B cell (primary cell): ENCODE data around the gene S100PBP. TPM values are rescaled to one million over a fixed set of nuclear protein-coding genes. Genes with fewer than 3 reads are reported as not detected.

Experiments
- ATAC-seq: fragments of 200-7000 bp; cut with Tn5 transposase; one replicate; pipeline ENCODE4 v1.10.0; 2021; ENCODE audit warnings: low read depth, mild to moderate bottlenecking, moderate number of reproducible peaks, moderate library complexity
- CTCF ChIA-PET: fragments of 350-600 bp; sonication (Branson Sonifier 250); formaldehyde crosslinking; loops from one replicate; lab custom pipeline; 2021; ENCODE audit warnings: antibody characterized with exemption, inconsistent platforms; lab: Charles Lee
- POLR2A ChIA-PET: fragments of 350-600 bp; sonication (Branson Sonifier 250); formaldehyde crosslinking; loops from one replicate; lab custom pipeline; 2021; ENCODE audit warnings: antibody characterized with exemption; lab: Charles Lee
- DNase-seq: peaks from one replicate; pipeline ENCODE4 v3.0.0; 2013
- H2AFZ ChIP-seq: 2 replicates; pipeline ENCODE4 v1.6.1; 2012; ENCODE audit warnings: mild to moderate bottlenecking, low read depth, low read length; ENCODE audit not compliant: insufficient read depth, poor library complexity, severe bottlenecking
- H3K27ac ChIP-seq, 2 donors: 1 replicate in 1 of 2; 2 replicates in 1 of 2; pipeline ENCODE4 v1.5.1; 2012 to 2013; ENCODE audit warnings: low read length in 2 of 2, mild to moderate bottlenecking in 2 of 2, moderate library complexity in 1 of 2
- H3K27me3 ChIP-seq, 4 experiments: fragments of 200-600 bp in 1 of 4; sonication (generic) in 1 of 4; replicated peaks in 1 of 4; 1 replicate in 2 of 4; 2 replicates in 2 of 4; pipeline versions ENCODE4 v1.6.1 to v1.7.0; 2013 to 2016; ENCODE audit warnings: low read length in 3 of 4, mild to moderate bottlenecking in 2 of 4, mixed read lengths in 1 of 4, moderate library complexity in 1 of 4; ENCODE audit not compliant: insufficient read depth in 4 of 4, control insufficient read depth in 3 of 4; ENCODE audit errors: control extremely low read depth in 1 of 4
- H3K36me3 ChIP-seq, 2 experiments: replicated peaks in 1 of 2; 1 replicate in 1 of 2; 2 replicates in 1 of 2; pipeline versions ENCODE4 v1.6.1 to v1.7.1; 2013; ENCODE audit warnings: low read length in 1 of 2; ENCODE audit not compliant: insufficient read depth in 2 of 2, control insufficient read depth in 1 of 2; ENCODE audit errors: control extremely low read depth in 1 of 2, extremely low read depth in 1 of 2
- H3K4me1 ChIP-seq, 2 donors: fragments of 200-600 bp in 1 of 2; sonication (generic) in 1 of 2; 1 replicate in 1 of 2; 2 replicates in 1 of 2; pipeline versions ENCODE4 v1.5.1 to v1.6.1; 2013 to 2017; ENCODE audit warnings: low read length in 2 of 2; ENCODE audit not compliant: control insufficient read depth in 2 of 2, insufficient read depth in 2 of 2
- H3K4me2 ChIP-seq: replicated peaks from 2 replicates; pipeline ENCODE3; 2012; ENCODE audit warnings: mild to moderate bottlenecking, low read depth, low read length; ENCODE audit not compliant: poor library complexity, severe bottlenecking
- H3K4me3 ChIP-seq, 5 experiments: fragments of 200-600 bp in 1 of 5; sonication (generic) in 1 of 5; 1 replicate in 3 of 5; 2 replicates in 2 of 5; pipeline versions ENCODE4 v1.5.1 to v1.7.0; 2011 to 2016; ENCODE audit warnings: low read length in 4 of 5, mild to moderate bottlenecking in 4 of 5, low read depth in 2 of 5, control low read depth in 1 of 5, moderate library complexity in 1 of 5; ENCODE audit not compliant: insufficient read depth in 1 of 5; ENCODE audit errors: control extremely low read depth in 1 of 5, extremely low read depth in 1 of 5
- H3K79me2 ChIP-seq: fragments of 200-600 bp; sonication (generic); one replicate; pipeline ENCODE4 v1.6.0; 2016; ENCODE audit warnings: low read length; ENCODE audit not compliant: control insufficient read depth, insufficient read depth
- H3K9ac ChIP-seq: fragments of 200-600 bp; sonication (generic); 2 replicates; pipeline ENCODE4 v1.6.1; 2017; ENCODE audit warnings: mild to moderate bottlenecking, low read length, moderate library complexity
- H3K9me3 ChIP-seq, 3 donors: one replicate each; pipeline versions ENCODE4 v1.6.1 to v1.7.1; 2013; ENCODE audit warnings: low read length in 2 of 3; ENCODE audit not compliant: control insufficient read depth in 2 of 3, insufficient read depth in 1 of 3; ENCODE audit errors: control extremely low read depth in 1 of 3
- H4K20me1 ChIP-seq: 2 replicates; pipeline ENCODE4 v1.6.0; 2012; ENCODE audit warnings: mild to moderate bottlenecking, low read length; ENCODE audit not compliant: insufficient read depth, control insufficient read depth, poor library complexity, severe bottlenecking
- H3K27ac Mint-ChIP-seq: one replicate; pipeline ENCODE4 v1.8.0; 2021; ENCODE audit warnings: mixed read lengths
- H3K27me3 Mint-ChIP-seq: one replicate; pipeline ENCODE4 v1.8.0; 2021; ENCODE audit warnings: mixed read lengths
- H3K4me1 Mint-ChIP-seq: one replicate; pipeline ENCODE4 v1.8.0; 2021; ENCODE audit warnings: mixed read lengths
- H3K4me3 Mint-ChIP-seq: one replicate; pipeline ENCODE4 v1.8.0; 2021; ENCODE audit warnings: mixed read lengths
- H3K9me3 Mint-ChIP-seq: one replicate; pipeline ENCODE4 v1.8.0; 2022; ENCODE audit warnings: mixed read lengths; ENCODE audit not compliant: insufficient read depth
- CTCF ChIP-seq: fragments of 200-600 bp; IDR thresholded peaks from one replicate; pipeline ENCODE4 v1.8.0; 2022; ENCODE audit warnings: antibody characterized with exemption, mild to moderate bottlenecking
- EZH2 ChIP-seq: IDR thresholded peaks from 2 replicates; pipeline ENCODE4 v1.6.1; 2012; ENCODE audit warnings: borderline replicate concordance, low read depth, mild to moderate bottlenecking, moderate library complexity, low read length; ENCODE audit not compliant: insufficient read depth, poor library complexity, severe bottlenecking
- WGBS: methylation state at CpG from one replicate; pipeline ENCODE4 v1.1.5; 2013; ENCODE audit warnings: missing lambda C conversion rate; ENCODE audit not compliant: insufficient coverage; 5-methylcytosine and 5-hydroxymethylcytosine counted together
- intact Hi-C: fragments of 100-400 bp; cut with micrococcal nuclease; formaldehyde crosslinking; loops from one replicate; pipeline ENCODE4 v1.10.0; 2022
- polyA plus RNA-seq: library from polyadenylated mRNA; depleted of rRNA; stranded (reverse); fragments of >200 nt; gene quantifications from 2 replicates; pipeline ENCODE4 v1.2.3, GENCODE V29; 2012
- total RNA-seq, 2 donors: library from RNA; stranded (reverse); fragments of 120-200 nt in 1 of 2; gene quantifications; 1 replicate in 1 of 2; 2 replicates in 1 of 2; pipeline versions ENCODE4 v1.2.3 to v1.2.4, GENCODE V29; 2013 to 2022

S100PBP gene
- total and polyA plus RNA-seq, 2 donors (not counting 1 experiment from before 2014, with no cell fraction given), result 32.5 to 94.1 TPM

- TF ChIP-seq EZH2, result no peak
- TF ChIP-seq CTCF, result no peak
- ChIA-PET POLR2A (no interaction called here), CTCF (interaction anchor here (0.8 to 1.3 kb wide), 3 partner anchors 9 to 231 kb away, joined by 3 to 5 read pairs (median 4); no protein-coding TSS in a partner anchor)
- H3K27ac ChIP-seq, result no peak overlapping the region
- no peak overlapping the region for H3K9ac ChIP-seq
- intact Hi-C loops, result no loop called here
- H3K9me3 ChIP-seq, result no peaks in the 10 kb centered on the region
- no peaks in the 10 kb centered on the region for H3K9me3 Mint-ChIP-seq
- DNase-seq, result no peak
- no peak overlapping the region for H2AFZ ChIP-seq
- no peaks in the 10 kb centered on the region for H3K27me3 ChIP-seq
- ATAC-seq, result no peak
- no peak overlapping the region for H3K4me2 ChIP-seq
- no peaks in the 10 kb centered on the region for H3K79me2 ChIP-seq
- H3K27me3 Mint-ChIP-seq, result no peaks in the 10 kb centered on the region
- H3K4me3 ChIP-seq, result no peak overlapping the region
- H3K4me1 ChIP-seq, result no peaks in the 10 kb centered on the region
- no peaks in the 10 kb centered on the region for H4K20me1 ChIP-seq
- no peaks in the 10 kb centered on the region for H3K4me1 Mint-ChIP-seq
- H3K36me3 ChIP-seq, result peaks cover 6 to 26% of the 10 kb centered on the region in 2 experiments
- WGBS, result 100% methylated on average over 3 of the region's 4 CpGs
- no peak overlapping the region for H3K4me3 Mint-ChIP-seq
- no peak overlapping the region for H3K27ac Mint-ChIP-seq
These were observed 45.9 kb downstream of the S100PBP start for GRCh38 chr1:32863218-32863880.

- ATAC-seq, result no peak
- no peak overlapping the region for H3K4me3 Mint-ChIP-seq
- POLR2A ChIA-PET, result no interaction called here
- Histone ChIP-seq H3K4me2 (no peak overlapping the region), H2AFZ (no peak overlapping the region), H3K4me3 (no peak overlapping the region), H3K9me3 (no peaks in the 10 kb centered on the region), H3K27ac (no peak overlapping the region), H3K79me2 (no peaks in the 10 kb centered on the region), H4K20me1 (no peaks in the 10 kb centered on the region), H3K36me3 (peaks cover 6 to 21% of the 10 kb centered on the region in 2 experiments), H3K4me1 (no peaks in the 10 kb centered on the region), H3K27me3 (no peaks in the 10 kb centered on the region), H3K9ac (no peak overlapping the region)
- H3K27ac Mint-ChIP-seq, result no peak overlapping the region
- H3K4me1 Mint-ChIP-seq, result no peaks in the 10 kb centered on the region
- WGBS, result no CpG with 5 or more reads among the region's 1 CpG
- no peaks in the 10 kb centered on the region for H3K27me3 Mint-ChIP-seq
- DNase-seq, result no peak
- CTCF ChIA-PET, result interaction anchor here (0.8 to 1.3 kb wide), 3 partner anchors 8 to 230 kb away, joined by 3 to 5 read pairs (median 4); no protein-coding TSS in a partner anchor
- TF ChIP-seq CTCF (no peak), EZH2 (no peak)
- H3K9me3 Mint-ChIP-seq, result no peaks in the 10 kb centered on the region
- intact Hi-C loops, result no loop called here
These were observed 46.4 kb downstream of the S100PBP start for GRCh38 chr1:32863881-32864245.
